ENCODE results near the gene ATP6V1G1.
A peak's percentile ranks its signal among the peaks of the same experiment; 100 is the strongest.
"Not testable (repeated sequence)": the region's sequence is repeated elsewhere in the genome, so short reads cannot be mapped to it uniquely, and the experiment has no call there.

The ATP6V1G1 gene

GRCh38 chr9:114580609-114581193 is 6.9 kb upstream of the ATP6V1G1 start:
- DNase-seq: no peak

GRCh38 chr9:114583371-114584155 is 4.0 kb upstream of the ATP6V1G1 start:
- no peak for DNase-seq

- peak; percentile 33 to 35 for DNase-seq
Measured at GRCh38 chr9:114588210-114588609, 641 bp downstream of the ATP6V1G1 start.

GRCh38 chr9:114588651-114589526 is 1.3 kb downstream of the ATP6V1G1 start:
- no peak for DNase-seq

- DNase-seq: no peak
Measured at GRCh38 chr9:114590328-114590727, 2.8 kb downstream of the ATP6V1G1 start.

GRCh38 chr9:114591291-114591787 is 3.8 kb downstream of the ATP6V1G1 start:
- DNase-seq: no peak

- DNase-seq: no peak
Measured at GRCh38 chr9:114591849-114592248, 4.3 kb downstream of the ATP6V1G1 start.

GRCh38 chr9:114592356-114592755 is 4.8 kb downstream of the ATP6V1G1 start:
- DNase-seq: peak; percentile 68 to 78

GRCh38 chr9:114594136-114594535 is 6.6 kb downstream of the ATP6V1G1 start:
- no peak for DNase-seq

- not testable (repeated sequence) for DNase-seq
Measured at GRCh38 chr9:114600502-114601248, 13.1 kb downstream of the ATP6V1G1 start.

- DNase-seq: not testable (repeated sequence)
Measured at GRCh38 chr9:114601787-114602186, 14.2 kb downstream of the ATP6V1G1 start.

- DNase-seq: no peak
Measured at GRCh38 chr9:114602620-114603019, 15.1 kb downstream of the ATP6V1G1 start.

- DNase-seq: no peak
Measured at GRCh38 chr9:114603248-114603647, 15.7 kb downstream of the ATP6V1G1 start.

GRCh38 chr9:114604989-114605388 is 17.4 kb downstream of the ATP6V1G1 start:
- no peak for DNase-seq

GRCh38 chr9:114606068-114606467 is 18.5 kb downstream of the ATP6V1G1 start:
- no peak for DNase-seq

GRCh38 chr9:114606597-114607207 is 19.1 kb downstream of the ATP6V1G1 start:
- no peak for DNase-seq

GRCh38 chr9:114607671-114608524 is 20.3 kb downstream of the ATP6V1G1 start:
- no peak for DNase-seq

GRCh38 chr9:114608525-114608796 is 20.9 kb downstream of the ATP6V1G1 start:
- DNase-seq: no peak

GRCh38 chr9:114611516-114612271 is 24.1 kb downstream of the ATP6V1G1 start:
- peak in 1 of 2 donors; percentile 28 for DNase-seq

GRCh38 chr9:114612272-114612923 is 24.8 kb downstream of the ATP6V1G1 start:
- DNase-seq: no peak
